Retinal pigment epithelial cell (primary cell): ENCODE data around the gene SNCAIP.

Source experiments
- DNase-seq: peaks from one replicate; pipeline ENCODE4 v3.0.0-alpha.2; 2010; ENCODE audit warnings: low read depth
- H3K4me3 ChIP-seq: 2 replicates; pipeline ENCODE4 v1.5.1; 2011; ENCODE audit warnings: mild to moderate bottlenecking, low read length, control low read depth, moderate library complexity
- TF ChIP-seq, protein P1 (sequence below): conservative IDR thresholded peaks from 2 replicates; pipeline ENCODE4 v1.5.1; 2011; ENCODE audit warnings: low read depth, low read length, control low read depth, inconsistent platforms

The SNCAIP gene

DNA sequence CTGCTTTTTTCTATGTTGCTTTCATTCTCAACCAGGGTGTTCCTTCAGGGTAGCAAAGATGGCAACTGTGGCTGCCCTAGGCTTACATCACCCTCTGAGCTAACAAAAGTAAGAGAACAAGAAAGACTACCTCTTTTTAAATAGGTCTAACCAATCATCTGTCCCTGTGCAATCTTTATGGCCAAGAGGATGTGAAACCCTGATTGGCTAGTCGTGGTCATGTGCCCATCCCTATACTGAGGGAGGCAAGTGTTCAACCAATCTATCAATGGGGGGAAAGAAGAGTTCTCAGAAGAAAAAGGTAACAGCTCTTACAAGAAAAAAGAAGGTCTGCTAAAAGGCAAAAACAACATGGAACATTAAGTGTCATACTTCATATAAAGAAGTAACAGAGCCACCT is 11.7 kb upstream of the SNCAIP start:
- TF ChIP-seq, protein P1, sequence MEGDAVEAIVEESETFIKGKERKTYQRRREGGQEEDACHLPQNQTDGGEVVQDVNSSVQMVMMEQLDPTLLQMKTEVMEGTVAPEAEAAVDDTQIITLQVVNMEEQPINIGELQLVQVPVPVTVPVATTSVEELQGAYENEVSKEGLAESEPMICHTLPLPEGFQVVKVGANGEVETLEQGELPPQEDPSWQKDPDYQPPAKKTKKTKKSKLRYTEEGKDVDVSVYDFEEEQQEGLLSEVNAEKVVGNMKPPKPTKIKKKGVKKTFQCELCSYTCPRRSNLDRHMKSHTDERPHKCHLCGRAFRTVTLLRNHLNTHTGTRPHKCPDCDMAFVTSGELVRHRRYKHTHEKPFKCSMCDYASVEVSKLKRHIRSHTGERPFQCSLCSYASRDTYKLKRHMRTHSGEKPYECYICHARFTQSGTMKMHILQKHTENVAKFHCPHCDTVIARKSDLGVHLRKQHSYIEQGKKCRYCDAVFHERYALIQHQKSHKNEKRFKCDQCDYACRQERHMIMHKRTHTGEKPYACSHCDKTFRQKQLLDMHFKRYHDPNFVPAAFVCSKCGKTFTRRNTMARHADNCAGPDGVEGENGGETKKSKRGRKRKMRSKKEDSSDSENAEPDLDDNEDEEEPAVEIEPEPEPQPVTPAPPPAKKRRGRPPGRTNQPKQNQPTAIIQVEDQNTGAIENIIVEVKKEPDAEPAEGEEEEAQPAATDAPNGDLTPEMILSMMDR = no peak
- H3K4me3 ChIP-seq = no peak overlapping the region
- DNase-seq = no peak

DNA sequence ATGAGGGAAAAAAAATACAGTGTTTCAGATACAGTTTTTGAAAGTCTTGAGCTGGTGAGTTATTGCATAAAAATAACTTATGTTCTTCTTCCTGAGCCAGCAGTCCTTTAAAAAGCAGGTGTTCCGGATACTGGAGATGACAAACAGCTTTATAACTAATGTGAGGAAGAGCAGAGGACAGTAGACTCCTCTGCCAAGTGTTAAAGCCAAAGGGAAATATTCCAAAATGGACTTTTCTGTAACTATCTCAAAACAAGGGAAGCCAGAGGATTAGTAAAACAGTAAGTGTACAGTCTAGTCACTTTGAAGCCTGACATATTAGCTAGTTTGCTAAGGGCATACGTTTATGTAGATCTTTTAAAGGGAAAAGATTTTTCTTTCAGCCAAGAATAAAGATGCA is 11.0 kb upstream of the SNCAIP start:
- TF ChIP-seq, protein P1 = no peak

DNA sequence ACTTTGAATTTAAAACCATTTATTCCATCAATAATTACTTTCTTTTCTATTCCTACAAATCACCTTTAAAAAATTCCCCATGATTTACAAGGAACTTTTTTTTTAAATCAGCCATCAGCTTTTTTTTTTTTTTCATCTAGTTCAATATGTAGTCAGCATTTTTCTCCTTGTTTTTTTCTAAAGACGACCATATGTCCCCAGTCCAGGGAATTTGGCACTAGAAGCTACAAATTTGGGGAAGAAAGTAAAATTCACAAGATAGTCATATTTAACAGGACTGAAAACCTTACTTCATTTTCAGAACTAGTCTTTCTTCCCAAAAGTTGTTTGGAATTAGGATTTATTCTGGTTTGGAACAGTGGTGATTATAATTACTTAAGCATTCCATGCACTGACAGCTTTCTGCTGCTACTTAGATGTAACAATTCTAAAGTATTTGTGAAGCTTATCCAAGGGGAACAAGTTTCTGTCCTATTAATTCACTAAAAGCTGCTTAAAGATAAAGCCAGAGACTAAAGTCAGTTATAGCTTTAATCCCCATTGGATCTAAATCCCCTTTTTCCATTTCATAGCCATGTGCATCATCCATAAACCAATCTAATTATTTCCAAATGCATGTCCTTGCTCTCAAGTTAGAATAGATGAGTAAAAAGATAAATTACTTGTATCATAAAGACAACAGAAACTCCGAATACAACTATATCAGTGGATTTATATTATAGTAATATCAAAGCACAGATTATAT is 7.4 kb upstream of the SNCAIP start:
- DNase-seq = peak; percentile 48
- TF ChIP-seq, protein P1 = no peak

More for the DNA sequence above, 11.0 kb upstream of the SNCAIP start:
- no peak overlapping the region for H3K4me3 ChIP-seq
- DNase-seq = no peak

DNA sequence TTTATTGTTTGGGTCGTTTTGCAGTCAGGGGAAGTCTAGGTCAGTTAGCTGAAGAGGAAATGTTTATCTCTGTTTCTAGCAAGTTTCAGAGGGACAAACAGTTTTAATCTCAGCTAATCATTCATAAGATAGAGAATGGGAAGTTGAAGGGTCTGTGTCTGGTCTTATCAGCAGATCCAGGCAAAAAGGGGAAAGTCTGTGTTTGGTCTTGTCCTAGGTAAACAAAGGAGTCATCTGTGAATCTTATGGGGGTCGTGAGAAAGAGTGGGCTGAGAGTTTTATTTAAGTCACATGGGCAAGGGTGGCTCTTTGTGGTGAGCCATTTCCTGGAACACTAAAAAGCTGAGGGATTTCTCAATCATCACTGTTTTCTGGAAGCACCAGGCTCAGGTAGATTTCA is 5.6 kb upstream of the SNCAIP start:
- no peak for DNase-seq
- H3K4me3 ChIP-seq = no peak overlapping the region
- TF ChIP-seq, protein P1 = no peak

More for the DNA sequence above, 7.4 kb upstream of the SNCAIP start:
- H3K4me3 ChIP-seq = no peak overlapping the region

DNA sequence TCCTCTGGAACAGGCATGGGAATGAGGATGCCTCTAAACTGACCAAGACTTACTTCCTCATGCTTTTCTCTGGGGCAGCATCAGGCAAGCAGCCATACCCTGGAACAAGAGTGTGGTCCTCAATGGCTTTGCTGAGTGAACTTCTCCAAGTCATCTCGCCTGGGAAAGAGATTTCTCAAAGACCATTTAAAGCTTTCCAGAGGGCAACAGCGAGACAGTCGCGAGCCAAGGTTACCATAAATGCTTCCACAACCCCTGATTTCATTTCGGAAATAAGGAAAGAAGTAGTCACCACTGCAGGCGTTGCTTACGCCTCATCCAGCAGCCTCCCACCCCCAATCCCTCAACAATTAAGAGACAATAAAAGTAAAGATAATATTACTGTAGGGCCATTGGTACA is 1.1 kb upstream of the SNCAIP start:
- no peak overlapping the region for H3K4me3 ChIP-seq
- no peak for DNase-seq
- TF ChIP-seq, protein P1 = no peak

DNA sequence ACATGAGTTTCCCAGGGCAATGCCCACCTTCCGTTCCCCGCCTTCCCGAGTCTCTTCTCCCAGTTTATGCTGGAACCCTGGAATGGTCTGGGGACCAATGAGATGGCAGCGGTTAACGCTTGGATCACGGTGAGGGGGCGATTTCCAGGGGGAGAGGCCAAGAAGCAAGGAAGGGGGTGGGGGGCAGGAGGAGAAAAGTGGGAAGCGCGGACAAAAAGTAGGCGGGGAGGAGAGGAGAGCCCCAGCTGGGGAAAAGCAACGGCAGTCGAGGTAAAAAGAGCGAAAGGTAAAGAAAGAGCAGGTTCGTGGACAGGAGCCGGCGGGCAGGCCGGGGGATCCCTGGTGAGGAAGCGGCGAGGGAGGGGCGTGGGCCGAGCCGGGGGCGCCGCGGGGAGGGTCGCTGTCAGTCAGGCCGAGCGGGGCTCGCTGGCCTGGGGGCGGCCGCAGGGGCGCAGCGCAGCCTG is 508 bp upstream of the SNCAIP start:
- DNase-seq = no peak
- TF ChIP-seq, protein P1 = no peak

More for the DNA sequence above, 508 bp upstream of the SNCAIP start:
- H3K4me3 ChIP-seq = peak overlapping the region; percentile 49
